Panc1 (cell line): Measurements from ENCODE around the gene SRBD1. TPM values are rescaled to one million over a fixed set of nuclear protein-coding genes. Genes with fewer than 3 reads are reported as not detected.

Experiments used
- ATAC-seq: fragments of 200-7000 bp; cut with Tn5 transposase; 2 replicates; pipeline ENCODE4 v1.9.1; 2020; ENCODE audit warnings: mild to moderate bottlenecking, moderate library complexity
- BruUV-seq: library from RNA; stranded (reverse); fragments of 400-500 nt; replicated peaks from 2 replicates; lab custom pipeline; 2021; lab: Mats Ljungman, UMichigan
- CTCF ChIA-PET: fragments of 300-600 bp; sonication (Branson Sonifier 250); formaldehyde crosslinking; loops from one replicate; lab custom pipeline; 2022; ENCODE audit warnings: antibody characterized with exemption; lab: Charles Lee
- POLR2A ChIA-PET: fragments of 300-600 bp; sonication (Branson Sonifier 250); formaldehyde crosslinking; loops from one replicate; lab custom pipeline; 2022; ENCODE audit warnings: antibody characterized with exemption; lab: Charles Lee
- DNase-seq: peaks from one replicate; pipeline ENCODE4 v3.0.0-alpha.2; 2010; ENCODE audit warnings: low read depth, low spot score
- H3K27ac ChIP-seq: 2 replicates; pipeline ENCODE4 v1.5.1; 2011; ENCODE audit warnings: mild to moderate bottlenecking, low read length, inconsistent platforms
- H3K27me3 ChIP-seq: fragments of 200-500 bp; sonication (Bioruptor generic); 2 replicates; pipeline ENCODE4 v1.6.0; 2014; ENCODE audit warnings: low read length, inconsistent platforms; ENCODE audit not compliant: control insufficient read depth, insufficient read depth
- H3K36me3 ChIP-seq: fragments of 200-500 bp; sonication (Bioruptor generic); 2 replicates; pipeline ENCODE4 v1.5.1; 2014; ENCODE audit warnings: inconsistent platforms, mild to moderate bottlenecking, low read length, moderate library complexity; ENCODE audit not compliant: control insufficient read depth, insufficient read depth
- H3K4me1 ChIP-seq: 2 replicates; pipeline ENCODE4 v1.5.1; 2011; ENCODE audit warnings: inconsistent platforms, mild to moderate bottlenecking, low read length, moderate library complexity; ENCODE audit not compliant: control insufficient read depth, insufficient read depth
- H3K4me3 ChIP-seq, 2 experiments: 2 replicates each; pipeline ENCODE4 v1.5.1; 2011 to 2012; ENCODE audit warnings: low read depth in 2 of 2, low read length in 2 of 2, mild to moderate bottlenecking in 2 of 2, inconsistent platforms in 1 of 2, moderate library complexity in 1 of 2
- H3K9me3 ChIP-seq: fragments of 200-500 bp; sonication (Bioruptor generic); 2 replicates; pipeline ENCODE4 v1.5.1; 2014; ENCODE audit warnings: low read depth, mild to moderate bottlenecking, inconsistent platforms, low read length, moderate library complexity; ENCODE audit not compliant: control insufficient read depth, insufficient read depth
- POLR2AphosphoS5 ChIP-seq: IDR thresholded peaks from 2 replicates; pipeline ENCODE4 v1.6.1; 2012; ENCODE audit warnings: mild to moderate bottlenecking, low read depth, low read length, moderate library complexity
- REST ChIP-seq, 2 experiments: IDR thresholded peaks; 2 replicates each; pipeline ENCODE4 v1.6.1; 2011 to 2012; ENCODE audit warnings: low read depth in 2 of 2, control low read depth in 1 of 2, low read length in 1 of 2, mild to moderate bottlenecking in 1 of 2, moderate library complexity in 1 of 2; ENCODE audit not compliant: insufficient read depth in 1 of 2
- SIN3A ChIP-seq: IDR thresholded peaks from 2 replicates; pipeline ENCODE4 v1.6.1; 2012; ENCODE audit warnings: low read depth, mild to moderate bottlenecking, low read length, moderate library complexity, borderline replicate concordance; ENCODE audit not compliant: insufficient read depth
- TCF7L2 ChIP-seq: IDR thresholded peaks from 2 replicates; pipeline ENCODE4 v1.6.1; 2011; ENCODE audit warnings: mild to moderate bottlenecking, low read depth, low read length, inconsistent platforms
- in situ Hi-C: cut with HindIII; loops from 2 replicates; pipeline ENCODE4 v1.10.0; 2016; ENCODE audit warnings: low sequenced_read_pairs, low pct_unique_long_range_greater_than_20kb
- intact Hi-C: fragments of 100-400 bp; cut with micrococcal nuclease; formaldehyde crosslinking; loops from one replicate; pipeline ENCODE4 v1.10.0; 2022; ENCODE audit not compliant: unreplicated experiment
- total RNA-seq: library from RNA; stranded (reverse); gene quantifications from one replicate; pipeline ENCODE4 v1.2.1, GENCODE V29; 2021; ENCODE audit not compliant: unreplicated experiment
- TF ChIP-seq, protein P1 (sequence below): fragments of 450-650 bp; IDR thresholded peaks from 2 replicates; pipeline ENCODE4 v1.5.1; 2017; ENCODE audit warnings: mild to moderate bottlenecking

The SRBD1 gene
- total RNA-seq, 1 experiment from 2014 or later = 9.7 TPM

- ATAC-seq (no peak), DNase-seq (no peak)
- Histone ChIP-seq H3K27me3 (peaks cover 17% of the 10 kb centered on the region), H3K9me3 (no peaks in the 10 kb centered on the region), H3K27ac (no peak overlapping the region), H3K4me3 (no peak overlapping the region), H3K4me1 (no peaks in the 10 kb centered on the region), H3K36me3 (no peaks in the 10 kb centered on the region)
- TF ChIP-seq SIN3A (no peak), TCF7L2 (no peak)
- in situ Hi-C loops (no loop called here), intact Hi-C loops (no loop called here)
- BruUV-seq = no TSS peak
- ChIA-PET POLR2A (interaction anchor here (0.7 kb wide), 1 partner anchor 16 kb away, joined by 9 read pairs; no protein-coding TSS in a partner anchor), CTCF (no interaction called here)
Measured at GRCh38 chr2:45626387-45627221, 15.5 kb upstream of the SRBD1 start.

DNA sequence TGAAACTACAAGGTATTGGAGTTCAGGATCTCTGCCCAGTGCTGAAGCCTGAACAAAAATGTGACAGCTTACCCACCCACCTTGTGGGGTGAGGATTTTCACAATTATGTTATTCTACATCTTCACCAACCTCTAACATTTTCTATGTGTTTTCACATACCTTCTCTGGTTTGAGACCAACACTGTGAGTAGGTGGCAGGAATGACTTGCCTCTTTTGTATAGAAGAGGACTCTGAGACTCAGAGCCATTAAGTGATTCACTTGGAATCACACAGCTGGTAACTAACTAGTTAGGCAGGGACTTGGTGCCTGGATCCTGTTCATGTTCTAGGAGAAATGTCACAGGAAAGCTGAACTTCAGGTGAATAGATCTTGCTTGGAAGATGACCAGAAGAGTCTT lies 14.8 kb upstream of the SRBD1 start:
- TF ChIP-seq POLR2AphosphoS5 = no peak
- TF ChIP-seq REST (IDR thresholded peaks at IDR 0.05; ENCODE audit: insufficient read depth in 1 of 2, low read depth in 2 of 2, low read length in 1 of 2) = no peak
- TF ChIP-seq TCF7L2 = no peak
- TF ChIP-seq SIN3A = no peak
- TF ChIP-seq, protein P1, sequence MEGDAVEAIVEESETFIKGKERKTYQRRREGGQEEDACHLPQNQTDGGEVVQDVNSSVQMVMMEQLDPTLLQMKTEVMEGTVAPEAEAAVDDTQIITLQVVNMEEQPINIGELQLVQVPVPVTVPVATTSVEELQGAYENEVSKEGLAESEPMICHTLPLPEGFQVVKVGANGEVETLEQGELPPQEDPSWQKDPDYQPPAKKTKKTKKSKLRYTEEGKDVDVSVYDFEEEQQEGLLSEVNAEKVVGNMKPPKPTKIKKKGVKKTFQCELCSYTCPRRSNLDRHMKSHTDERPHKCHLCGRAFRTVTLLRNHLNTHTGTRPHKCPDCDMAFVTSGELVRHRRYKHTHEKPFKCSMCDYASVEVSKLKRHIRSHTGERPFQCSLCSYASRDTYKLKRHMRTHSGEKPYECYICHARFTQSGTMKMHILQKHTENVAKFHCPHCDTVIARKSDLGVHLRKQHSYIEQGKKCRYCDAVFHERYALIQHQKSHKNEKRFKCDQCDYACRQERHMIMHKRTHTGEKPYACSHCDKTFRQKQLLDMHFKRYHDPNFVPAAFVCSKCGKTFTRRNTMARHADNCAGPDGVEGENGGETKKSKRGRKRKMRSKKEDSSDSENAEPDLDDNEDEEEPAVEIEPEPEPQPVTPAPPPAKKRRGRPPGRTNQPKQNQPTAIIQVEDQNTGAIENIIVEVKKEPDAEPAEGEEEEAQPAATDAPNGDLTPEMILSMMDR = no peak
- no peak for DNase-seq
- ChIA-PET POLR2A (no interaction called here), CTCF (no interaction called here)
- no TSS peak for BruUV-seq
- Histone ChIP-seq H3K27ac (no peak overlapping the region), H3K36me3 (no peaks in the 10 kb centered on the region), H3K4me3 (no peak overlapping the region), H3K9me3 (no peaks in the 10 kb centered on the region), H3K4me1 (no peaks in the 10 kb centered on the region), H3K27me3 (peaks cover 14% of the 10 kb centered on the region)
- in situ Hi-C loops = no loop called here
- ATAC-seq = no peak
- intact Hi-C loops = no loop called here

- DNase-seq (no peak), ATAC-seq (no peak)
- H3K4me1 ChIP-seq = no peaks in the 10 kb centered on the region
- intact Hi-C loops = no loop called here
- ChIA-PET POLR2A (no interaction called here), CTCF (no interaction called here)
- no peak overlapping the region for H3K4me3 ChIP-seq
- H3K9me3 ChIP-seq = no peaks in the 10 kb centered on the region
- in situ Hi-C loops = no loop called here
- peaks cover 13% of the 10 kb centered on the region for H3K27me3 ChIP-seq
- BruUV-seq = no TSS peak
- H3K36me3 ChIP-seq = no peaks in the 10 kb centered on the region
- H3K27ac ChIP-seq = no peak overlapping the region
- TF ChIP-seq TCF7L2 (no peak), REST (IDR thresholded peaks at IDR 0.05; ENCODE audit: insufficient read depth in 1 of 2, low read depth in 2 of 2, low read length in 1 of 2) (no peak), SIN3A (no peak)
Measured at GRCh38 chr2:45623098-45623497, 12.0 kb upstream of the SRBD1 start.
